ENCODE data around the gene CAMSAP2. TPM values are rescaled to one million over a fixed set of nuclear protein-coding genes. Genes with fewer than 3 reads are reported as not detected.

The CAMSAP2 gene
- total RNA-seq, 4 donors from 2014 or later: 4.9 to 21.5 (median 8.1) TPM

GRCh38 chr1:200873671-200874397 is 135.1 kb downstream of the CAMSAP2 start:
- no peaks in the 10 kb centered on the region for H3K9me3 ChIP-seq
- H3K4me1 ChIP-seq: peaks cover 0 to 15% (median 11%) of the 10 kb centered on the region in 4 donors
- DNase-seq: no peak
- H3K36me3 ChIP-seq: no peaks in the 10 kb centered on the region
- no peak for TF ChIP-seq POLR2A (IDR thresholded peaks at IDR 0.05)
- TF ChIP-seq CTCF (IDR thresholded peaks at IDR 0.05): no peak
- H3K27me3 ChIP-seq: peaks cover 0 to 23% of the 10 kb centered on the region in 2 donors
- H3K27ac ChIP-seq: peak overlapping the region in 1 of 4 donors; percentile 31
- H3K4me3 ChIP-seq: peak overlapping the region; percentile 15 to 45 (median 36)

GRCh38 chr1:200874694-200875093 is 136.0 kb downstream of the CAMSAP2 start:
- H3K27me3 ChIP-seq: peaks cover 0 to 23% of the 10 kb centered on the region in 2 donors
- TF ChIP-seq POLR2A (IDR thresholded peaks at IDR 0.05) (no peak), CTCF (IDR thresholded peaks at IDR 0.05) (no peak)
- H3K4me3 ChIP-seq: no peak overlapping the region
- H3K4me1 ChIP-seq: peaks cover 0 to 15% (median 9%) of the 10 kb centered on the region in 4 donors
- no peaks in the 10 kb centered on the region for H3K36me3 ChIP-seq
- H3K27ac ChIP-seq: no peak overlapping the region
- DNase-seq: no peak
- H3K9me3 ChIP-seq: no peaks in the 10 kb centered on the region

GRCh38 chr1:200875416-200875815 is 136.7 kb downstream of the CAMSAP2 start:
- DNase-seq: no peak
- H3K27me3 ChIP-seq: peaks cover 0 to 23% of the 10 kb centered on the region in 2 donors
- TF ChIP-seq POLR2A (IDR thresholded peaks at IDR 0.05) (no peak), CTCF (IDR thresholded peaks at IDR 0.05) (no peak)

GRCh38 chr1:200877010-200877409 is 138.3 kb downstream of the CAMSAP2 start:
- DNase-seq: no peak
- Histone ChIP-seq H3K9me3 (no peaks in the 10 kb centered on the region), H3K4me1 (peaks cover 0 to 15% (median 9%) of the 10 kb centered on the region in 4 donors), H3K36me3 (no peaks in the 10 kb centered on the region), H3K27ac (no peak overlapping the region), H3K4me3 (no peak overlapping the region), H3K27me3 (peaks cover 0 to 23% of the 10 kb centered on the region in 2 donors)
- TF ChIP-seq CTCF (IDR thresholded peaks at IDR 0.05): no peak
- no peak for TF ChIP-seq POLR2A (IDR thresholded peaks at IDR 0.05)

More at GRCh38 chr1:200875416-200875815, 136.7 kb downstream of the CAMSAP2 start:
- Histone ChIP-seq H3K27ac (no peak overlapping the region), H3K4me1 (peaks cover 0 to 15% (median 9%) of the 10 kb centered on the region in 4 donors), H3K9me3 (no peaks in the 10 kb centered on the region), H3K4me3 (no peak overlapping the region), H3K36me3 (no peaks in the 10 kb centered on the region)

GRCh38 chr1:200877839-200878551 is 139.3 kb downstream of the CAMSAP2 start:
- H3K27me3 ChIP-seq: peaks cover 0 to 14% of the 10 kb centered on the region in 2 donors
- no peaks in the 10 kb centered on the region for H3K9me3 ChIP-seq
- no peak for DNase-seq
- H3K36me3 ChIP-seq: no peaks in the 10 kb centered on the region
- H3K4me3 ChIP-seq: no peak overlapping the region
- peaks cover 0 to 11% (median 8%) of the 10 kb centered on the region in 4 donors for H3K4me1 ChIP-seq
- TF ChIP-seq CTCF (IDR thresholded peaks at IDR 0.05) (no peak), POLR2A (IDR thresholded peaks at IDR 0.05) (no peak)
- peak overlapping the region in 1 of 4 donors; percentile 26 for H3K27ac ChIP-seq
